Glutamatergic neuron (in vitro differentiated cells): ENCODE data around the gene HAUS1. TPM values are rescaled to one million over a fixed set of nuclear protein-coding genes. Genes with fewer than 3 reads are reported as not detected.
"Not testable (repeated sequence)": the region's sequence is repeated elsewhere in the genome, so short reads cannot be mapped to it uniquely, and the experiment has no call there.

Experiments used
- DNase-seq: peaks from one replicate; pipeline ENCODE4 v3.0.0; 2022
- H3K27ac Mint-ChIP-seq: one replicate; pipeline ENCODE4 v1.8.0; 2020; ENCODE audit warnings: mild to moderate bottlenecking, mixed read lengths, inconsistent platforms; ENCODE audit not compliant: unreplicated experiment
- H3K27me3 Mint-ChIP-seq: one replicate; pipeline ENCODE4 v1.8.0; 2020; ENCODE audit warnings: mild to moderate bottlenecking, moderate library complexity, mixed read lengths, inconsistent platforms; ENCODE audit not compliant: unreplicated experiment
- H3K36me3 Mint-ChIP-seq: one replicate; pipeline ENCODE4 v1.8.0; 2020; ENCODE audit warnings: mild to moderate bottlenecking, mixed read lengths, inconsistent platforms; ENCODE audit not compliant: unreplicated experiment
- H3K4me1 Mint-ChIP-seq: one replicate; pipeline ENCODE4 v1.8.0; 2020; ENCODE audit warnings: mild to moderate bottlenecking, low read depth, mixed read lengths, inconsistent platforms; ENCODE audit not compliant: unreplicated experiment
- H3K4me3 Mint-ChIP-seq: one replicate; pipeline ENCODE4 v1.8.0; 2020; ENCODE audit warnings: mild to moderate bottlenecking, mixed read lengths, inconsistent platforms; ENCODE audit not compliant: unreplicated experiment
- H3K9me3 Mint-ChIP-seq: one replicate; pipeline ENCODE4 v1.8.0; 2020; ENCODE audit warnings: mild to moderate bottlenecking, moderate library complexity, mixed read lengths, inconsistent platforms; ENCODE audit not compliant: unreplicated experiment
- total RNA-seq: library from RNA; stranded (reverse); fragmentation: NEBNext Ultra II Directional; extraction: Animal tissue kit (Norgen Biotek cat#: 25700); gene quantifications from one replicate; pipeline ENCODE4 v1.2.1, GENCODE V29; 2021; ENCODE audit not compliant: unreplicated experiment
- TF ChIP-seq, protein P1 (sequence below): fragments of 200-600 bp; sonication (generic); IDR thresholded peaks from one replicate; pipeline ENCODE4 v1.5.0; 2021; ENCODE audit not compliant: partially characterized antibody, unreplicated experiment

HAUS1 gene
- total RNA-seq, 1 donor from 2014 or later = 32.2 TPM

DNA sequence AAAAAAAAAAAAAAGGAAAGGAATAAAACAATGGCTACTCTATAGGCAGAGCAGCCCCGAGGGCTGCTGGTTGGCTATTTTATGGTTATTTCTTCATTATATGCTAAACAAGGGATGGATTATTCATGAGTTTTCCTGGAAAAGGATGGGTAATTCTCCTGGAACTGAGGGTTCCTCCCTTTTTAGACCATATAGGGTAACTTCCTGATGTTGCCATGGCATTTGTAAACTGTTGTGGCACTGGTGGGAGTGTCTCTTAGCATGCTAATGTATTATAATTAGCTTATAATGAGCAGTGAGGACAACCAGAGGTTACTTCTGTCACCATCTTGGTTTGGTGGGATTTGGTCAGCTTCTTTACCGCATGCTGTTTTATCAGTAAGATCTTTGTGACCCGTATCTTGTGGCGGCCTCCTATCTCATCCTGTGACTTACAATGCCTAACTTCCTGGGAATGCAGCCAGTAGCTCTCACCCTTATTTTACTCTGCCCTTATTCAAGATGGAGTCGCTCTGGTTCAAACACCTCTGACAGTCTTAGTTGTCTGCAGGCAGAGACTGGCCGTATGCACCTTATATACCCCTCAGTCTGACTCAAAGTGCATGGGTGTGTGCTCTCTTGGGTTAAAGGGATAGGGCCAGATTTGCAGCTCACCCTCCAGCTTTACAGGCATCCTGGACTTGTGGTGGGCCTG lies 57.7 kb downstream of the HAUS1 start:
- no peak for DNase-seq
- TF ChIP-seq, protein P1, sequence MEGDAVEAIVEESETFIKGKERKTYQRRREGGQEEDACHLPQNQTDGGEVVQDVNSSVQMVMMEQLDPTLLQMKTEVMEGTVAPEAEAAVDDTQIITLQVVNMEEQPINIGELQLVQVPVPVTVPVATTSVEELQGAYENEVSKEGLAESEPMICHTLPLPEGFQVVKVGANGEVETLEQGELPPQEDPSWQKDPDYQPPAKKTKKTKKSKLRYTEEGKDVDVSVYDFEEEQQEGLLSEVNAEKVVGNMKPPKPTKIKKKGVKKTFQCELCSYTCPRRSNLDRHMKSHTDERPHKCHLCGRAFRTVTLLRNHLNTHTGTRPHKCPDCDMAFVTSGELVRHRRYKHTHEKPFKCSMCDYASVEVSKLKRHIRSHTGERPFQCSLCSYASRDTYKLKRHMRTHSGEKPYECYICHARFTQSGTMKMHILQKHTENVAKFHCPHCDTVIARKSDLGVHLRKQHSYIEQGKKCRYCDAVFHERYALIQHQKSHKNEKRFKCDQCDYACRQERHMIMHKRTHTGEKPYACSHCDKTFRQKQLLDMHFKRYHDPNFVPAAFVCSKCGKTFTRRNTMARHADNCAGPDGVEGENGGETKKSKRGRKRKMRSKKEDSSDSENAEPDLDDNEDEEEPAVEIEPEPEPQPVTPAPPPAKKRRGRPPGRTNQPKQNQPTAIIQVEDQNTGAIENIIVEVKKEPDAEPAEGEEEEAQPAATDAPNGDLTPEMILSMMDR = no peak
- H3K9me3 Mint-ChIP-seq = no peaks in the 10 kb centered on the region
- H3K27ac Mint-ChIP-seq = no peak overlapping the region
- H3K36me3 Mint-ChIP-seq = no peaks in the 10 kb centered on the region
- H3K4me3 Mint-ChIP-seq = no peak overlapping the region
- peaks cover 4% of the 10 kb centered on the region for H3K27me3 Mint-ChIP-seq
- no peaks in the 10 kb centered on the region for H3K4me1 Mint-ChIP-seq

GRCh38 chr18:46163091-46163490 lies 58.9 kb downstream of the HAUS1 start:
- no peak overlapping the region for H3K27ac Mint-ChIP-seq
- DNase-seq = no peak
- H3K9me3 Mint-ChIP-seq = no peaks in the 10 kb centered on the region
- no peak overlapping the region for H3K4me3 Mint-ChIP-seq
- TF ChIP-seq, protein P1 = no peak
- no peaks in the 10 kb centered on the region for H3K4me1 Mint-ChIP-seq
- peaks cover 2% of the 10 kb centered on the region for H3K27me3 Mint-ChIP-seq
- H3K36me3 Mint-ChIP-seq = no peaks in the 10 kb centered on the region

DNA sequence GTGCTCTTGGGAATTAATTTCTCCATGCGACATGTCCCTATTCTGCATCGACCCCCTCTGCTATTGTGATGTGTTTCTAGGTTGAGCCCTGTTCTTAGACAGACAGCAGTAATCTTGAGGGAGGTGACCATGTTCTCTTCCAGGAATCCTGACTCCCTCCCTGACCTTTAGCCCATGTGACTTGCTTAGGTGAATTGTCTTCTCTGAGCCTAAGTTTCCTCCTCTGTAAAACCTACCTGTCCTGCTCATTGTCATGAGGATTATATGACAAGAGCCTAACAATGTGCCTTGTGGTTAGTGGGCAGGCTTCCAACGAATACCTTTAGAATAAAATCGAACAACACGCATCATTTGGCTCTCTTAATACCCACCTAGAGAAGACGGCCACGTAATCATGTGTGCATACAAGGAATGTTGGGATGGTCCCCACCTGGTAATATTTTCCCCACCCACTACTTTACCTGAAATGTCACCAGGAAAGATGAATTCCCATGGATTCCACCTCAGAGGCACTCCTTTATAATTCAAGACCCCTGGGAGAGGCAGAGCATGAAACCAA lies 59.8 kb downstream of the HAUS1 start:
- H3K4me3 Mint-ChIP-seq = no peak overlapping the region
- no peaks in the 10 kb centered on the region for H3K9me3 Mint-ChIP-seq
- H3K4me1 Mint-ChIP-seq = no peaks in the 10 kb centered on the region
- peaks cover 2% of the 10 kb centered on the region for H3K27me3 Mint-ChIP-seq
- H3K36me3 Mint-ChIP-seq = no peaks in the 10 kb centered on the region
- no peak overlapping the region for H3K27ac Mint-ChIP-seq
- TF ChIP-seq, protein P1 = no peak
- DNase-seq = no peak

DNA sequence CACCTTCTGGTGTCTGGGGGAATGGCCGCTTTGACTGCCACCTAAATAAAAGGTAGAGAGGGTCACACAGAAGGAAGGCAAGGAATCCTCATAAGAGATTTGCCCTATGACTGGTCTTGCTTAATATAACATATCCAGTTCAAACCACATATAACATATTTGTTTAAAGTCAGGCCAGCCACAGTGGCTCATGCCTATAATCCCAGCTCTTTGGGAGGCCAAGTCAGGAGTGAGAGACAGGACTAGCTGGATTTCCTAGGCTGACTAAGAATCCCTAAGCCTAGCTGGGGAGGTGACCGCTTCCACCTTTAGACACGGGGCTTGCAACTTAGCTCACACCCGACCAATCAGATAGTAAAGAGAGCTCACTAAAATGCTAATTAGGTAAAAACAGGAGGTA lies 60.3 kb downstream of the HAUS1 start:
- DNase-seq, H3K4me1 Mint-ChIP-seq, H3K27me3 Mint-ChIP-seq, H3K9me3 Mint-ChIP-seq, H3K4me3 Mint-ChIP-seq, H3K27ac Mint-ChIP-seq, H3K36me3 Mint-ChIP-seq: not testable (repeated sequence)

- no peaks in the 10 kb centered on the region for H3K4me1 Mint-ChIP-seq
- no peak overlapping the region for H3K4me3 Mint-ChIP-seq
- TF ChIP-seq, protein P1 = no peak
- H3K36me3 Mint-ChIP-seq = no peaks in the 10 kb centered on the region
- no peak overlapping the region for H3K27ac Mint-ChIP-seq
- no peaks in the 10 kb centered on the region for H3K9me3 Mint-ChIP-seq
- peaks cover 4% of the 10 kb centered on the region for H3K27me3 Mint-ChIP-seq
- no peak for DNase-seq
Measured at GRCh38 chr18:46164920-46165319, 60.7 kb downstream of the HAUS1 start.
